Neutrophil (primary cell): ENCODE results near the gene PEX26.

Experiments used
- H3K27ac ChIP-seq: fragments of 200-600 bp; sonication (generic); 2 replicates; pipeline ENCODE4 v1.5.1; 2016; ENCODE audit warnings: mild to moderate bottlenecking, moderate library complexity
- H3K27me3 ChIP-seq: fragments of 200-600 bp; sonication (generic); 2 replicates; pipeline ENCODE4 v1.6.0; 2016; ENCODE audit warnings: mild to moderate bottlenecking
- H3K36me3 ChIP-seq: fragments of 200-600 bp; sonication (generic); 2 replicates; pipeline ENCODE4 v1.5.1; 2017
- H3K4me1 ChIP-seq, 2 experiments: fragments of 200-600 bp in 1 of 2; sonication (generic) in 1 of 2; 1 replicate in 1 of 2; 2 replicates in 1 of 2; pipeline versions ENCODE4 v1.5.1 to v1.6.1; 2013 to 2016; ENCODE audit warnings: low read depth in 1 of 2, low read length in 1 of 2, mild to moderate bottlenecking in 1 of 2, moderate library complexity in 1 of 2; ENCODE audit not compliant: control insufficient read depth in 1 of 2, insufficient read depth in 1 of 2
- H3K4me3 ChIP-seq, 2 experiments: fragments of 200-600 bp in 1 of 2; sonication (generic) in 1 of 2; 1 replicate in 1 of 2; 2 replicates in 1 of 2; pipeline ENCODE4 v1.5.1; 2013 to 2016; ENCODE audit warnings: low read depth in 1 of 2, low read length in 1 of 2, mild to moderate bottlenecking in 1 of 2, moderate library complexity in 1 of 2
- H3K9me3 ChIP-seq: fragments of 200-600 bp; sonication (generic); 2 replicates; pipeline ENCODE4 v1.5.1; 2016
- TF ChIP-seq, protein P1 (sequence below): fragments of 200-600 bp; sonication (generic); IDR thresholded peaks from 2 replicates; pipeline ENCODE4 v1.5.1; 2016; ENCODE audit warnings: antibody characterized with exemption

The PEX26 gene

DNA sequence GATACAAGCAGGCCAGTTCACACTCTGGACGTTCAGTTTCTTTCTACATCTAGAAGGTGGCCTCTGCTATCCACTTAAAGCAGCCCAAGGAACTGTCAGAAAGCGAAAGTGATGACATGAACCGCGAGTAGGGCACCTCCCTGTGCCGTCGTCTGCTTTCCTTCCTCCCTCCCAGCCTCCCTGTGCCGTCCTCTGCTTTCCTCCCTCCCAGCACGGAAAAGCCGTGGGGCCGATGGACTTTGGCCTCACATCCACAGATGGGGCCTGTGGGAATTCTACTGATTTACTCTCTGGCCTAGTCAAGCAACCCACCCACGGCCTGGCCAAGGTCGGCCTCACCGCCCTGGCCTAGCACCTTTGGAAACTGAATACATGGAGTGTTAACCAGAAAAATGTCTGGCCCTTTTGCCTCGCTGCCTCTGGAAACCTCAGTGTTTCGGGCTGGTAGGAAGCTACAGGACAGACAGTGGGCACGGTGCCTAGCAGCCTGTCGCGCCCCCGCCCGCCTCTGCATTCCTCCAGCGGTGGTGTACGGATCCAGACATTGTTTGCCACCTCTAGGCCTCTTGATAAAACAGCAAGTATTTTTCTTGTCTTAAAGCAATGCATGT lies 14.2 kb downstream of the PEX26 start:
- Histone ChIP-seq H3K4me3 (no peak overlapping the region), H3K36me3 (peaks cover 56% of the 10 kb centered on the region), H3K4me1 (no peaks in the 10 kb centered on the region)

GRCh38 chr22:18093661-18094060 lies 15.9 kb downstream of the PEX26 start:
- Histone ChIP-seq H3K36me3 (peaks cover 40% of the 10 kb centered on the region), H3K9me3 (no peaks in the 10 kb centered on the region), H3K4me1 (no peaks in the 10 kb centered on the region), H3K4me3 (no peak overlapping the region), H3K27ac (no peak overlapping the region), H3K27me3 (no peaks in the 10 kb centered on the region)
- TF ChIP-seq, protein P1, sequence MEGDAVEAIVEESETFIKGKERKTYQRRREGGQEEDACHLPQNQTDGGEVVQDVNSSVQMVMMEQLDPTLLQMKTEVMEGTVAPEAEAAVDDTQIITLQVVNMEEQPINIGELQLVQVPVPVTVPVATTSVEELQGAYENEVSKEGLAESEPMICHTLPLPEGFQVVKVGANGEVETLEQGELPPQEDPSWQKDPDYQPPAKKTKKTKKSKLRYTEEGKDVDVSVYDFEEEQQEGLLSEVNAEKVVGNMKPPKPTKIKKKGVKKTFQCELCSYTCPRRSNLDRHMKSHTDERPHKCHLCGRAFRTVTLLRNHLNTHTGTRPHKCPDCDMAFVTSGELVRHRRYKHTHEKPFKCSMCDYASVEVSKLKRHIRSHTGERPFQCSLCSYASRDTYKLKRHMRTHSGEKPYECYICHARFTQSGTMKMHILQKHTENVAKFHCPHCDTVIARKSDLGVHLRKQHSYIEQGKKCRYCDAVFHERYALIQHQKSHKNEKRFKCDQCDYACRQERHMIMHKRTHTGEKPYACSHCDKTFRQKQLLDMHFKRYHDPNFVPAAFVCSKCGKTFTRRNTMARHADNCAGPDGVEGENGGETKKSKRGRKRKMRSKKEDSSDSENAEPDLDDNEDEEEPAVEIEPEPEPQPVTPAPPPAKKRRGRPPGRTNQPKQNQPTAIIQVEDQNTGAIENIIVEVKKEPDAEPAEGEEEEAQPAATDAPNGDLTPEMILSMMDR, result no peak

More for the DNA sequence above, 14.2 kb downstream of the PEX26 start:
- TF ChIP-seq, protein P1, result no peak
- no peaks in the 10 kb centered on the region for H3K9me3 ChIP-seq
- no peak overlapping the region for H3K27ac ChIP-seq
- no peaks in the 10 kb centered on the region for H3K27me3 ChIP-seq

- Histone ChIP-seq H3K27ac (no peak overlapping the region), H3K4me3 (no peak overlapping the region), H3K36me3 (peaks cover 26% of the 10 kb centered on the region), H3K4me1 (no peaks in the 10 kb centered on the region), H3K9me3 (no peaks in the 10 kb centered on the region), H3K27me3 (no peaks in the 10 kb centered on the region)
- TF ChIP-seq, protein P1, result no peak
Measured at GRCh38 chr22:18095101-18095805, 17.5 kb downstream of the PEX26 start.

GRCh38 chr22:18096823-18097222 lies 19.0 kb downstream of the PEX26 start:
- TF ChIP-seq, protein P1, result no peak
- Histone ChIP-seq H3K27me3 (no peaks in the 10 kb centered on the region), H3K27ac (no peak overlapping the region), H3K4me3 (no peak overlapping the region), H3K4me1 (peaks cover 8 to 12% of the 10 kb centered on the region in 2 experiments), H3K36me3 (peaks cover 11% of the 10 kb centered on the region), H3K9me3 (no peaks in the 10 kb centered on the region)

DNA sequence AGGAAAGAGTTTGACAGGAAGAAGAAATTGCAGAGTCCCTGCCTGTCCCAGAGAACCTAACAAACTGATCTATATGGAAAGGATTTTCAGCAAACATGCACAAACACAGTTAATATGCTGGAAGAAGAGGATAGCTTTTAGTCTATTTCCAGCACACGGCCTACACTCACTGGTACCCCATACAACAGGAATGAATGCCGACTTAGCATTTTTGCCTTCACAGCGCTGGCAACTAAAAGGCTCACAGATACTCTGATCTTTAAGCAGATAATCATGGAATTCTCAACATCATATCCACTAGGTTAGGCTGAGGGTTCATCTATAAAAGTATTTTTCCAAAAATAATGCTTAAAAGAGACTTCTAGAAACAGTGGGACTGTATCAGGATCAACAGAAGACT lies 23.0 kb downstream of the PEX26 start:
- no peak overlapping the region for H3K27ac ChIP-seq
- H3K27me3 ChIP-seq, result no peaks in the 10 kb centered on the region
- TF ChIP-seq, protein P1, result no peak
- no peaks in the 10 kb centered on the region for H3K9me3 ChIP-seq
- H3K4me3 ChIP-seq, result no peak overlapping the region
- peaks cover 8 to 12% of the 10 kb centered on the region in 2 experiments for H3K4me1 ChIP-seq
- no peaks in the 10 kb centered on the region for H3K36me3 ChIP-seq
